Natural killer cell (primary cell): Measurements from ENCODE around the gene RBFOX2. TPM values are rescaled to one million over a fixed set of nuclear protein-coding genes. Genes with fewer than 3 reads are reported as not detected.
"Not testable (repeated sequence)": the region's sequence is repeated elsewhere in the genome, so short reads cannot be mapped to it uniquely, and the experiment has no call there.

Source experiments
- ATAC-seq, 3 donors: fragments of 150-1000 bp in 2 of 3; fragments of 200-7000 bp in 1 of 3; cut with Tn5 transposase; 1 replicate in 1 of 3; 2 replicates in 2 of 3; pipeline ENCODE4 v1.10.0; 2021; ENCODE audit warnings: mild to moderate bottlenecking in 2 of 3, moderate library complexity in 2 of 3
- DNase-seq, 2 donors: peaks; one replicate each; pipeline versions ENCODE4 v3.0.0 to v3.0.0-alpha.2; 2013 to 2021; ENCODE audit warnings: mixed read lengths in 1 of 2
- H3K27ac ChIP-seq: one replicate; pipeline ENCODE4 v1.5.1; 2013; ENCODE audit warnings: mild to moderate bottlenecking, low read length
- H3K27me3 ChIP-seq: one replicate; pipeline ENCODE4 v1.6.1; 2013; ENCODE audit warnings: low read length; ENCODE audit not compliant: control insufficient read depth, insufficient read depth
- H3K36me3 ChIP-seq: one replicate; pipeline ENCODE4 v1.6.1; 2013; ENCODE audit warnings: low read length; ENCODE audit not compliant: control insufficient read depth, insufficient read depth
- H3K4me1 ChIP-seq: one replicate; pipeline ENCODE4 v1.6.1; 2013; ENCODE audit warnings: low read length; ENCODE audit not compliant: control insufficient read depth, insufficient read depth
- H3K4me3 ChIP-seq: one replicate; pipeline ENCODE4 v1.5.1; 2013; ENCODE audit warnings: low read length
- H3K9me3 ChIP-seq: one replicate; pipeline ENCODE4 v1.6.1; 2013; ENCODE audit warnings: low read length; ENCODE audit not compliant: control insufficient read depth, insufficient read depth
- H3K27ac Mint-ChIP-seq, 2 donors: one replicate each; pipeline ENCODE4 v1.8.0; 2022; ENCODE audit warnings: mild to moderate bottlenecking in 2 of 2, mixed read lengths in 2 of 2, moderate library complexity in 1 of 2
- H3K27me3 Mint-ChIP-seq, 2 donors: one replicate each; pipeline ENCODE4 v1.8.0; 2022; ENCODE audit warnings: low read depth in 2 of 2, mixed read lengths in 2 of 2
- H3K36me3 Mint-ChIP-seq: one replicate; pipeline ENCODE4 v1.8.0; 2022; ENCODE audit warnings: mixed read lengths
- H3K4me1 Mint-ChIP-seq, 2 donors: one replicate each; pipeline ENCODE4 v1.8.0; 2022; ENCODE audit warnings: mixed read lengths in 2 of 2
- H3K4me3 Mint-ChIP-seq: one replicate; pipeline ENCODE4 v1.8.0; 2022; ENCODE audit warnings: mild to moderate bottlenecking, moderate library complexity, mixed read lengths
- H3K9me3 Mint-ChIP-seq, 2 donors: one replicate each; pipeline ENCODE4 v1.8.0; 2022; ENCODE audit warnings: mixed read lengths in 2 of 2
- CTCF ChIP-seq: fragments of 200-600 bp; IDR thresholded peaks from one replicate; pipeline ENCODE4 v1.8.0; 2022; ENCODE audit warnings: antibody characterized with exemption
- WGBS: methylation state at CpG from one replicate; pipeline ENCODE4 v1.1.7; 2013; ENCODE audit warnings: missing lambda C conversion rate; ENCODE audit not compliant: insufficient coverage; 5-methylcytosine and 5-hydroxymethylcytosine counted together
- intact Hi-C: fragments of 100-400 bp; cut with micrococcal nuclease; formaldehyde crosslinking; loops from one replicate; pipeline ENCODE4 v1.14.2; 2022
- total RNA-seq, 4 donors: library from RNA; stranded (reverse); fragments of 120-200 nt in 1 of 4; gene quantifications; one replicate each; pipeline versions ENCODE4 v1.2.3 to v1.2.4, GENCODE V29; 2013 to 2022

The RBFOX2 gene
- total RNA-seq, 3 donors from 2014 or later (not counting 1 experiment from before 2014, with no cell fraction given) = 1.0 to 4.7 (median 3.0) TPM

GRCh38 chr22:36021606-36022153 is 6.9 kb downstream of the RBFOX2 start:
- no peak for TF ChIP-seq CTCF
- no peaks in the 10 kb centered on the region for H3K36me3 ChIP-seq
- intact Hi-C loops = no loop called here
- no peak overlapping the region for H3K4me3 Mint-ChIP-seq
- no peak overlapping the region for H3K27ac ChIP-seq
- no peaks in the 10 kb centered on the region for H3K36me3 Mint-ChIP-seq
- no peak for ATAC-seq
- no peaks in the 10 kb centered on the region for H3K4me1 ChIP-seq
- peaks cover 19 to 21% of the 10 kb centered on the region in 2 donors for H3K27me3 Mint-ChIP-seq
- H3K9me3 ChIP-seq = no peaks in the 10 kb centered on the region
- H3K9me3 Mint-ChIP-seq = no peaks in the 10 kb centered on the region
- no peak for DNase-seq
- no peak overlapping the region for H3K27ac Mint-ChIP-seq
- H3K4me1 Mint-ChIP-seq = no peaks in the 10 kb centered on the region
- H3K27me3 ChIP-seq = no peaks in the 10 kb centered on the region
- H3K4me3 ChIP-seq = no peak overlapping the region
- 97% methylated on average over 2 of the region's 2 CpGs for WGBS

- not testable (repeated sequence) for H3K36me3 Mint-ChIP-seq, ATAC-seq, H3K4me1 Mint-ChIP-seq
Observed at GRCh38 chr22:36020865-36021264, 7.8 kb downstream of the RBFOX2 start.

GRCh38 chr22:36017651-36018091 is 11.0 kb downstream of the RBFOX2 start:
- DNase-seq (no peak), ATAC-seq (no peak)
- no peaks in the 10 kb centered on the region for H3K27me3 ChIP-seq
- no peak overlapping the region for H3K4me3 Mint-ChIP-seq
- 22% methylated on average over 3 of the region's 3 CpGs for WGBS
- intact Hi-C loops = no loop called here
- no peak overlapping the region for H3K4me3 ChIP-seq
- H3K4me1 ChIP-seq = no peaks in the 10 kb centered on the region
- H3K9me3 Mint-ChIP-seq = no peaks in the 10 kb centered on the region
- peaks cover 18 to 43% of the 10 kb centered on the region in 2 donors for H3K27me3 Mint-ChIP-seq
- H3K36me3 ChIP-seq = no peaks in the 10 kb centered on the region
- no peak overlapping the region for H3K27ac ChIP-seq
- no peak for TF ChIP-seq CTCF
- H3K4me1 Mint-ChIP-seq = no peaks in the 10 kb centered on the region
- no peaks in the 10 kb centered on the region for H3K36me3 Mint-ChIP-seq
- no peaks in the 10 kb centered on the region for H3K9me3 ChIP-seq
- H3K27ac Mint-ChIP-seq = no peak overlapping the region

More at GRCh38 chr22:36020865-36021264, 7.8 kb downstream of the RBFOX2 start:
- H3K27ac Mint-ChIP-seq, H3K27me3 ChIP-seq, H3K27ac ChIP-seq, H3K9me3 ChIP-seq, H3K36me3 ChIP-seq, intact Hi-C loops, H3K4me1 ChIP-seq, H3K4me3 Mint-ChIP-seq, H3K4me3 ChIP-seq, H3K9me3 Mint-ChIP-seq, DNase-seq: not testable (repeated sequence)
- WGBS = 100% methylated on average over 1 of the region's 3 CpGs
- H3K27me3 Mint-ChIP-seq = peaks cover 21 to 29% of the 10 kb centered on the region in 2 donors

- WGBS = 76% methylated on average over 2 of the region's 2 CpGs
- Histone ChIP-seq H3K4me3 (no peak overlapping the region), H3K27me3 (no peaks in the 10 kb centered on the region), H3K36me3 (no peaks in the 10 kb centered on the region), H3K27ac (no peak overlapping the region), H3K4me1 (no peaks in the 10 kb centered on the region), H3K9me3 (no peaks in the 10 kb centered on the region)
- no peaks in the 10 kb centered on the region for H3K9me3 Mint-ChIP-seq
- no peak overlapping the region for H3K4me3 Mint-ChIP-seq
- TF ChIP-seq CTCF = no peak
- no peaks in the 10 kb centered on the region for H3K4me1 Mint-ChIP-seq
- no peak overlapping the region for H3K27ac Mint-ChIP-seq
- intact Hi-C loops = no loop called here
- DNase-seq = no peak
- H3K36me3 Mint-ChIP-seq = no peaks in the 10 kb centered on the region
- peaks cover 18 to 43% of the 10 kb centered on the region in 2 donors for H3K27me3 Mint-ChIP-seq
- ATAC-seq = no peak
Observed at GRCh38 chr22:36016684-36017083, 11.9 kb downstream of the RBFOX2 start.
